Measurements from ENCODE around the gene PLBD1.

- TF ChIP-seq CTCF (IDR thresholded peaks at IDR 0.05) (no peak), POLR2A (IDR thresholded peaks at IDR 0.05) (no peak)
Measured at GRCh38 chr12:14557966-14558365, 9.7 kb downstream of the PLBD1 start.
